A549 (cell line): Measurements from ENCODE around the gene LIMA1.

Source experiments
- CEBPB ChIP-seq, 2 experiments: fragments of >200 bp in 1 of 2; sonication (Bioruptor Twin) in 1 of 2; formaldehyde crosslinking in 1 of 2; IDR thresholded peaks; 2 replicates each; pipeline ENCODE4 v1.6.1; 2012 to 2016
- CHD4 ChIP-seq: fragments of 200-600 bp; sonication (generic); IDR thresholded peaks from 2 replicates; pipeline ENCODE4 v1.6.1; 2016; ENCODE audit warnings: antibody characterized with exemption, mild to moderate bottlenecking, borderline replicate concordance
- EP300 ChIP-seq, 2 experiments: fragments of >200 bp; sonication (Bioruptor Twin); formaldehyde crosslinking; IDR thresholded peaks; 2 replicates in 1 of 2; 3 replicates in 1 of 2; pipeline ENCODE4 v1.6.1; 2016 to 2017
- HOXA7 ChIP-seq: fragments of 250-450 bp; sonication (Bioruptor Pico); IDR thresholded peaks from 2 replicates; pipeline ENCODE4 v1.5.0; 2020; ENCODE audit warnings: mild to moderate bottlenecking, moderate library complexity
- JUN ChIP-seq, 2 experiments: fragments of >200 bp; sonication (Bioruptor Twin); formaldehyde crosslinking; IDR thresholded peaks; 2 replicates in 1 of 2; 3 replicates in 1 of 2; pipeline ENCODE4 v1.6.1; 2016 to 2017
- NR3C1 ChIP-seq: fragments of >200 bp; sonication (Bioruptor Twin); formaldehyde crosslinking; IDR thresholded peaks from 3 replicates; pipeline ENCODE4 v1.6.1; 2017
- POLR2A ChIP-seq: IDR thresholded peaks from 2 replicates; pipeline ENCODE4 v1.6.1; 2012; ENCODE audit warnings: mild to moderate bottlenecking, low read length
- TFCP2L1 ChIP-seq: fragments of 250-450 bp; sonication (Bioruptor Pico); IDR thresholded peaks from 2 replicates; pipeline ENCODE4 v1.5.0; 2021; ENCODE audit warnings: mild to moderate bottlenecking
- TF ChIP-seq, protein P1 (sequence below): fragments of >200 bp; sonication (Bioruptor Twin); formaldehyde crosslinking; IDR thresholded peaks from 3 replicates; pipeline ENCODE4 v1.5.1; 2016
- TF ChIP-seq, protein P2 (sequence below): fragments of 250-450 bp; sonication (Bioruptor Pico); IDR thresholded peaks from 2 replicates; pipeline ENCODE4 v1.5.0; 2021; ENCODE audit warnings: mild to moderate bottlenecking, moderate library complexity, borderline replicate concordance
- TF ChIP-seq, protein P3 (sequence below): IDR thresholded peaks from 2 replicates; pipeline ENCODE4 v1.6.1; 2012

DNA sequence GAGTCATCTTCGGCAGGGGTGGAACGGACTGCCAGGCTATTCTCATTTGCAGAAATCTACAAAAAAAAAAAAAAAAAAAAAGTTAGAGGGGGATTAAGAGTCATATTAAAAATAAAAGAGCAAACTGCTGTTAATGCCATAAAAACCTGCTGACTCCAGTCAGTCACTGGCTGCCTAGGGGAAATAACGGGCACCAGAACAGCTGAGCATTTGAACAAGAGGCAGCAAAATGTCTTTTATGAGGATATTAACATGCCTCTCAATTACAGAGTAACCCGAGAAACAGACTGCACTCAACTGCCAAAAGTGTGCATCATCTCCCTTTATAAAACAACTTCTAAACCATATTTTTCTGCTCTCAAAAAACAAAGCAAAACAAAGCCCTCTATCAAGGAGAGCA lies 87.5 kb downstream of the LIMA1 start:
- TF ChIP-seq, protein P1, sequence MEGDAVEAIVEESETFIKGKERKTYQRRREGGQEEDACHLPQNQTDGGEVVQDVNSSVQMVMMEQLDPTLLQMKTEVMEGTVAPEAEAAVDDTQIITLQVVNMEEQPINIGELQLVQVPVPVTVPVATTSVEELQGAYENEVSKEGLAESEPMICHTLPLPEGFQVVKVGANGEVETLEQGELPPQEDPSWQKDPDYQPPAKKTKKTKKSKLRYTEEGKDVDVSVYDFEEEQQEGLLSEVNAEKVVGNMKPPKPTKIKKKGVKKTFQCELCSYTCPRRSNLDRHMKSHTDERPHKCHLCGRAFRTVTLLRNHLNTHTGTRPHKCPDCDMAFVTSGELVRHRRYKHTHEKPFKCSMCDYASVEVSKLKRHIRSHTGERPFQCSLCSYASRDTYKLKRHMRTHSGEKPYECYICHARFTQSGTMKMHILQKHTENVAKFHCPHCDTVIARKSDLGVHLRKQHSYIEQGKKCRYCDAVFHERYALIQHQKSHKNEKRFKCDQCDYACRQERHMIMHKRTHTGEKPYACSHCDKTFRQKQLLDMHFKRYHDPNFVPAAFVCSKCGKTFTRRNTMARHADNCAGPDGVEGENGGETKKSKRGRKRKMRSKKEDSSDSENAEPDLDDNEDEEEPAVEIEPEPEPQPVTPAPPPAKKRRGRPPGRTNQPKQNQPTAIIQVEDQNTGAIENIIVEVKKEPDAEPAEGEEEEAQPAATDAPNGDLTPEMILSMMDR, result no peak
- no peak for TF ChIP-seq CEBPB (IDR thresholded peaks at IDR 0.05)
- TF ChIP-seq TFCP2L1 (CRISPR knock-in tag), result no peak
- no peak for TF ChIP-seq POLR2A
- no peak for TF ChIP-seq EP300 (IDR thresholded peaks at IDR 0.05)
- no peak for TF ChIP-seq NR3C1
- TF ChIP-seq HOXA7 (CRISPR knock-in tag), result no peak
- TF ChIP-seq CHD4, result no peak
- TF ChIP-seq, protein P2, sequence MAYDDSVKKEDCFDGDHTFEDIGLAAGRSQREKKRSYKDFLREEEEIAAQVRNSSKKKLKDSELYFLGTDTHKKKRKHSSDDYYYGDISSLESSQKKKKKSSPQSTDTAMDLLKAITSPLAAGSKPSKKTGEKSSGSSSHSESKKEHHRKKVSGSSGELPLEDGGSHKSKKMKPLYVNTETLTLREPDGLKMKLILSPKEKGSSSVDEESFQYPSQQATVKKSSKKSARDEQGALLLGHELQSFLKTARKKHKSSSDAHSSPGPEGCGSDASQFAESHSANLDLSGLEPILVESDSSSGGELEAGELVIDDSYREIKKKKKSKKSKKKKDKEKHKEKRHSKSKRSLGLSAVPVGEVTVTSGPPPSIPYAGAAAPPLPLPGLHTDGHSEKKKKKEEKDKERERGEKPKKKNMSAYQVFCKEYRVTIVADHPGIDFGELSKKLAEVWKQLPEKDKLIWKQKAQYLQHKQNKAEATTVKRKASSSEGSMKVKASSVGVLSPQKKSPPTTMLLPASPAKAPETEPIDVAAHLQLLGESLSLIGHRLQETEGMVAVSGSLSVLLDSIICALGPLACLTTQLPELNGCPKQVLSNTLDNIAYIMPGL (CRISPR knock-in tag), result no peak
- no peak for TF ChIP-seq JUN (IDR thresholded peaks at IDR 0.05)
- TF ChIP-seq, protein P3, sequence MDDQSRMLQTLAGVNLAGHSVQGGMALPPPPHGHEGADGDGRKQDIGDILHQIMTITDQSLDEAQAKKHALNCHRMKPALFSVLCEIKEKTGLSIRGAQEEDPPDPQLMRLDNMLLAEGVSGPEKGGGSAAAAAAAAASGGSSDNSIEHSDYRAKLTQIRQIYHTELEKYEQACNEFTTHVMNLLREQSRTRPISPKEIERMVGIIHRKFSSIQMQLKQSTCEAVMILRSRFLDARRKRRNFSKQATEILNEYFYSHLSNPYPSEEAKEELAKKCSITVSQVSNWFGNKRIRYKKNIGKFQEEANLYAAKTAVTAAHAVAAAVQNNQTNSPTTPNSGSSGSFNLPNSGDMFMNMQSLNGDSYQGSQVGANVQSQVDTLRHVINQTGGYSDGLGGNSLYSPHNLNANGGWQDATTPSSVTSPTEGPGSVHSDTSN, result no peak
